Endothelial cell of umbilical vein (primary cell): ENCODE results near the gene TP53. TPM values are rescaled to one million over a fixed set of nuclear protein-coding genes. Genes with fewer than 3 reads are reported as not detected.

Experiments used
- BruUV-seq: library from RNA; stranded (reverse); fragments of 400-500 nt; replicated peaks from 2 replicates; lab custom pipeline; 2021; lab: Mats Ljungman, UMichigan
- CTCF ChIA-PET: fragments of 300-600, 350-600 bp; sonication (Branson Sonifier 250); formaldehyde crosslinking; loops from one replicate; lab custom pipeline; 2021; ENCODE audit warnings: antibody characterized with exemption, inconsistent platforms; lab: Charles Lee
- POLR2A ChIA-PET: fragments of 300-600, 350-600 bp; sonication (Branson Sonifier 250); formaldehyde crosslinking; loops from one replicate; lab custom pipeline; 2021; ENCODE audit warnings: antibody characterized with exemption, inconsistent platforms; lab: Charles Lee
- DNase-seq: peaks from one replicate; pipeline ENCODE4 v3.0.0-alpha.2; 2011; ENCODE audit warnings: low read depth, low spot score
- FAIRE-seq: peaks from 2 replicates; lab custom pipeline; 2011; peaks lifted over from hg19 to GRCh38; lab: Jason Lieb, UNC
- H2AFZ ChIP-seq: 2 replicates; pipeline ENCODE4 v1.6.0; 2012; ENCODE audit warnings: low read depth, low read length, control low read depth, inconsistent platforms
- H3K27ac ChIP-seq: 2 replicates; pipeline ENCODE4 v1.5.1; 2011; ENCODE audit warnings: low read depth, mild to moderate bottlenecking, control low read depth, low read length, moderate library complexity; ENCODE audit not compliant: insufficient read depth
- H3K27me3 ChIP-seq, 2 experiments: 2 replicates each; pipeline versions ENCODE4 v1.6.0 to v1.6.1; 2011; ENCODE audit warnings: low read length in 2 of 2, mixed read lengths in 1 of 2; ENCODE audit not compliant: control insufficient read depth in 2 of 2, insufficient read depth in 2 of 2
- H3K36me3 ChIP-seq, 2 experiments: 2 replicates in 1 of 2; 3 replicates in 1 of 2; pipeline ENCODE4 v1.5.1; 2011; ENCODE audit warnings: low read length in 2 of 2, mild to moderate bottlenecking in 1 of 2, moderate library complexity in 1 of 2; ENCODE audit not compliant: control insufficient read depth in 2 of 2, insufficient read depth in 2 of 2; ENCODE audit errors: extremely low read depth in 1 of 2
- H3K4me1 ChIP-seq: 3 replicates; pipeline ENCODE4 v1.5.1; 2011; ENCODE audit warnings: mild to moderate bottlenecking, low read length; ENCODE audit not compliant: control insufficient read depth, insufficient read depth; ENCODE audit errors: extremely low read depth
- H3K4me2 ChIP-seq: 2 replicates; pipeline ENCODE4 v1.6.1; 2011; ENCODE audit warnings: low read length, control low read depth, mixed read lengths; ENCODE audit not compliant: insufficient read depth
- H3K4me3 ChIP-seq, 3 experiments: fragments of 200-600 bp in 1 of 3; sonication (generic), shearing (Covaris generic) in 1 of 3; replicated peaks in 1 of 3; 2 replicates each; pipeline ENCODE4 v1.5.1; 2011 to 2016; ENCODE audit warnings: control low read depth in 3 of 3, low read length in 3 of 3, mild to moderate bottlenecking in 2 of 3, inconsistent platforms in 1 of 3, low read depth in 1 of 3, moderate library complexity in 1 of 3; ENCODE audit not compliant: insufficient read depth in 1 of 3
- H3K79me2 ChIP-seq: 2 replicates; pipeline ENCODE4 v1.6.0; 2012; ENCODE audit warnings: low read length, inconsistent platforms; ENCODE audit not compliant: control insufficient read depth, insufficient read depth
- H3K9ac ChIP-seq: replicated peaks from 2 replicates; pipeline ENCODE3; 2011; ENCODE audit warnings: low read length, control low read depth; ENCODE audit not compliant: insufficient read depth; ENCODE audit errors: extremely low read depth
- H3K9me1 ChIP-seq: replicated peaks from 3 replicates; pipeline ENCODE4 v1.6.0; 2011; ENCODE audit warnings: mild to moderate bottlenecking, low read length; ENCODE audit not compliant: control insufficient read depth, insufficient read depth; ENCODE audit errors: extremely low read depth
- H3K9me3 ChIP-seq: replicated peaks from 2 replicates; pipeline ENCODE4 v1.5.1; 2012; ENCODE audit warnings: low read length, inconsistent platforms; ENCODE audit not compliant: control insufficient read depth, insufficient read depth
- H4K20me1 ChIP-seq: replicated peaks from 2 replicates; pipeline ENCODE3; 2011; ENCODE audit warnings: mild to moderate bottlenecking, low read length; ENCODE audit not compliant: control insufficient read depth, insufficient read depth; ENCODE audit errors: extremely low read depth
- CTCF ChIP-seq, 2 donors: IDR thresholded peaks; 1 replicate in 1 of 2; 2 replicates in 1 of 2; pipeline ENCODE4 v1.5.1; 2011; ENCODE audit warnings: low read length in 2 of 2, mild to moderate bottlenecking in 2 of 2, moderate library complexity in 2 of 2, control low read depth in 1 of 2, inconsistent platforms in 1 of 2, low read depth in 1 of 2; ENCODE audit not compliant: insufficient read depth in 1 of 2; ENCODE audit errors: extremely low read depth in 1 of 2
- EZH2 ChIP-seq: IDR thresholded peaks from 2 replicates; pipeline ENCODE4 v1.6.1; 2012; ENCODE audit warnings: borderline replicate concordance, low read depth, mild to moderate bottlenecking, moderate library complexity, low read length, inconsistent platforms; ENCODE audit not compliant: severe bottlenecking
- FOS ChIP-seq: IDR thresholded peaks from 2 replicates; pipeline ENCODE4 v1.6.1; 2011; ENCODE audit warnings: mild to moderate bottlenecking, low read length, moderate library complexity, borderline replicate concordance; ENCODE audit not compliant: insufficient read depth
- GATA2 ChIP-seq: IDR thresholded peaks from 2 replicates; pipeline ENCODE4 v1.7.0; 2011; ENCODE audit warnings: low read depth, mild to moderate bottlenecking, moderate library complexity, mixed read lengths, low read length; ENCODE audit not compliant: insufficient read length, insufficient read depth
- JUN ChIP-seq: IDR thresholded peaks from 2 replicates; pipeline ENCODE4 v1.6.1; 2011; ENCODE audit warnings: borderline replicate concordance, low read depth; ENCODE audit not compliant: insufficient read length, insufficient read depth
- MAX ChIP-seq: IDR thresholded peaks from 2 replicates; pipeline ENCODE4 v1.6.1; 2011; ENCODE audit not compliant: insufficient read depth, insufficient read length
- MYC ChIP-seq: IDR thresholded peaks from one replicate; pipeline ENCODE4 v1.6.1; 2011; ENCODE audit warnings: mild to moderate bottlenecking, low read depth, low read length
- POLR2A ChIP-seq: IDR thresholded peaks from 2 replicates; pipeline ENCODE4 v1.6.1; 2012; ENCODE audit warnings: low read depth, mild to moderate bottlenecking, control low read depth, low read length
- POLR2AphosphoS5 ChIP-seq: IDR thresholded peaks from 2 replicates; pipeline ENCODE4 v1.6.1; 2012; ENCODE audit warnings: low read depth, mild to moderate bottlenecking, control low read depth, low read length, moderate library complexity; ENCODE audit not compliant: insufficient read depth
- dilution Hi-C: fragments of 300-500 bp; cut with MboI; formaldehyde crosslinking; loops from one replicate; pipeline ENCODE4 v1.15.0; 2019; ENCODE audit warnings: low sequenced_read_pairs; ENCODE audit not compliant: extremely low pct_ligation_motif_present
- intact Hi-C: fragments of 100-400 bp; cut with micrococcal nuclease; formaldehyde crosslinking; loops from one replicate; pipeline ENCODE4 v1.10.0; 2022
- polyA plus RNA-seq, 4 experiments: library from polyadenylated mRNA; depleted of rRNA in 3 of 4; stranded (reverse) in 3 of 4; unstranded in 1 of 4; fragments of >200 nt; gene quantifications; 2 replicates each; pipeline versions ENCODE4 v1.2.1 to v1.2.3, GENCODE V29; 2011 to 2012; ENCODE audit warnings: missing spikeins in 1 of 4
- total RNA-seq: library from RNA; stranded (reverse); gene quantifications from 2 replicates; pipeline ENCODE4 v1.2.3, GENCODE V29; 2021

The TP53 gene
- total and polyA plus RNA-seq, 2 donors (not counting 3 experiments of a cell fraction or from before 2014, with no cell fraction given), result 82.1 to 138 TPM

- CTCF ChIA-PET, result interaction anchor here (5.1 kb wide), 1 partner anchor 8 kb away, joined by 45 read pairs; the partner anchor contains the start of gene DNAH2
- no peaks in the 10 kb centered on the region for H3K79me2 ChIP-seq
- FAIRE-seq (no peak), DNase-seq (no peak)
- H4K20me1 ChIP-seq, result no peaks in the 10 kb centered on the region
- H3K4me1 ChIP-seq, result peaks cover 6% of the 10 kb centered on the region
- no peaks in the 10 kb centered on the region for H3K9me3 ChIP-seq
- TF ChIP-seq GATA2, result no peak
- TF ChIP-seq EZH2, result no peak
- no peak for TF ChIP-seq MYC
- no peak for TF ChIP-seq CTCF (IDR thresholded peaks at IDR 0.05; ENCODE audit: extremely low read depth in 1 of 2, insufficient read depth in 1 of 2, low read depth in 1 of 2, low read length in 2 of 2)
- no peak for TF ChIP-seq FOS
- TF ChIP-seq JUN, result no peak
- TF ChIP-seq POLR2AphosphoS5, result no peak
- TF ChIP-seq MAX, result no peak
- TF ChIP-seq POLR2A, result no peak
- H3K36me3 ChIP-seq, result peaks cover 0 to 2% of the 10 kb centered on the region in 2 experiments
- H3K27me3 ChIP-seq, result peaks cover 35% of the 10 kb centered on the region in 2 experiments
- no peak overlapping the region for H3K27ac ChIP-seq
- intact Hi-C loops (no loop called here), dilution Hi-C loops (no loop called here)
- H3K9me1 ChIP-seq, result no peaks in the 10 kb centered on the region
- no peak overlapping the region for H3K4me3 ChIP-seq
- POLR2A ChIA-PET, result no interaction called here
- no peak overlapping the region for H2AFZ ChIP-seq
- H3K9ac ChIP-seq, result no peak overlapping the region
- no TSS peak for BruUV-seq
- H3K4me2 ChIP-seq, result no peak overlapping the region
These were observed 20.2 kb upstream of the TP53 start for GRCh38 chr17:7707446-7707845.
